Transverse colon (tissue), 4 donors: ENCODE data around the gene GNPTAB. TPM values are rescaled to one million over a fixed set of nuclear protein-coding genes. Genes with fewer than 3 reads are reported as not detected.

Experiments
- DNase-seq: peaks from one replicate; pipeline ENCODE4 v3.0.0-alpha.2; 2019
- H3K27ac ChIP-seq, 4 donors: fragments of 200-600 bp; sonication (generic); 2 replicates each; pipeline ENCODE4 v1.5.1; 2016 to 2018; ENCODE audit warnings: inconsistent platforms in 4 of 4
- H3K27me3 ChIP-seq: fragments of 200-600 bp; sonication (generic); 2 replicates; pipeline ENCODE4 v1.5.1; 2017; ENCODE audit warnings: inconsistent platforms
- H3K36me3 ChIP-seq, 4 donors: fragments of 200-600 bp; sonication (generic); 2 replicates each; pipeline ENCODE4 v1.5.1; 2017 to 2019; ENCODE audit warnings: inconsistent platforms in 4 of 4
- H3K4me1 ChIP-seq, 4 donors: fragments of 200-600 bp; sonication (generic); 2 replicates each; pipeline ENCODE4 v1.5.1; 2017 to 2020; ENCODE audit warnings: inconsistent platforms in 4 of 4
- H3K4me3 ChIP-seq, 4 donors: fragments of 200-600 bp; sonication (generic); 1 replicate in 1 of 4; 2 replicates in 3 of 4; pipeline versions ENCODE4 v1.5.1 to v1.6.1; 2017 to 2019; ENCODE audit warnings: inconsistent platforms in 4 of 4
- H3K9me3 ChIP-seq, 2 donors: fragments of 200-600 bp; sonication (generic); 2 replicates each; pipeline ENCODE4 v1.5.1; 2017 to 2019; ENCODE audit warnings: inconsistent platforms in 2 of 2
- EP300 ChIP-seq: sonication (generic); formaldehyde crosslinking; IDR thresholded peaks from one replicate; pipeline ENCODE4 v1.6.1; 2017; ENCODE audit warnings: antibody characterized with exemption, low read depth
- POLR2A ChIP-seq: fragments of 450-650 bp; IDR thresholded peaks from one replicate; pipeline ENCODE4 v1.6.1; 2016; ENCODE audit warnings: antibody characterized with exemption, mild to moderate bottlenecking, moderate library complexity
- POLR2AphosphoS5 ChIP-seq, 3 donors: sonication (generic); formaldehyde crosslinking; IDR thresholded peaks; one replicate each; pipeline ENCODE4 v1.6.1; 2016; ENCODE audit warnings: antibody characterized with exemption in 3 of 3
- WGBS, 2 donors: methylation state at CpG; one replicate each; pipeline ENCODE4 v1.1.5; 2018; ENCODE audit warnings: low coverage in 1 of 2; 5-methylcytosine and 5-hydroxymethylcytosine counted together
- in situ Hi-C, 4 donors: fragments of 200-750 bp; cut with MboI; loops; one replicate each; pipeline versions ENCODE4 v1.15.0 to v1.15.1; 2017; ENCODE audit warnings: low sequenced_read_pairs in 3 of 4, low pct_ligation_motif_present in 1 of 4, low pct_unique_long_range_greater_than_20kb in 1 of 4
- intact Hi-C: fragments of 100-400 bp; cut with DNase I; formaldehyde crosslinking; loops from one replicate; pipeline ENCODE4 v1.15.1; 2023; ENCODE audit warnings: low total_unique reads
- total RNA-seq, 4 donors: library from RNA; depleted of rRNA; stranded (reverse); fragments of >200 nt; gene quantifications; one replicate each; pipeline ENCODE4 v1.1.0, GENCODE V29; 2016
- TF ChIP-seq, protein P1 (sequence below), 5 experiments: fragments of 200-600 bp in 3 of 5; fragments of 450-650 bp in 2 of 5; sonication (generic) in 3 of 5; IDR thresholded peaks; 1 replicate in 2 of 5; 2 replicates in 3 of 5; pipeline ENCODE4 v1.5.1; 2016 to 2017; ENCODE audit warnings: antibody characterized with exemption in 5 of 5, inconsistent platforms in 3 of 5, mild to moderate bottlenecking in 2 of 5, moderate library complexity in 1 of 5

The GNPTAB gene
- total RNA-seq, 4 donors from 2014 or later: 24.1 to 83.0 (median 64.5) TPM

DNA sequence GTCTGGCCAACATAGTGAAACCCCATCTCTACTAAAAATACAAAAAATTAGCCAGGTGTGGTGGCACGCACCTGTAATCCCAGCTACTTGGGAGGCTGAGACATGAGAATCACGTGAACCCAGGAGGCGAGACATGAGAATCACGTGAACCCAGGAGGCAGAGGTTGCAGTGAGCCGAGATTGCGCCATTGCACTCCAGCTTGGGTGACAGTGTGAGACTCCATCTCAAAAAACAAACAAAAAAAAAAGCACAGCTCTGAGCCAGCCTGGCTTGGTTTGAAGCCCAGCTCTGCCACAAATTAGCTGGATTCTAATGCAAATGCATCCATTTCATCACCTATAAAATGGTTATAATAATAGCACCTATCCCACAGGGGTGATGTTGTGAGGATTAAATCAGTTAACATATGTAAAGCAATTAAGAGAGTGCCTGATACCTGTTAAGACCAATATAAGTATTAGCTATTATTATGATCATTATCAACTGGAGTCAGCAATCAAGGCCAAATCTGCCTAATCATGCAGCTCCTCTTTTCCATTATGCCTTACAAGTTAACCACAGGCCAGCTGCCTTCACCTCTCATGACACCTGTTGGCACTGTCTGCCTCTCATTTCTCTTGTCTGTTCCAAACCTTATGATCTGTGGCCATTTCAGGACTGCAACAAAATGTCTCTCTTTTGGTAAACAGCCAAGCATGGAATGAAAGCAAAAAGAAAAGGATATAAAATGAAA is 2.1 kb downstream of the GNPTAB start:
- no peaks in the 10 kb centered on the region for H3K36me3 ChIP-seq
- intact Hi-C loops (loop anchor here (5.0 kb wide), 1 partner anchor 36 kb away; no protein-coding TSS in a partner anchor), in situ Hi-C loops (loop anchor here in 3 of 4 donors (25.0 kb wide), 1 partner anchor 416 kb away; the partner anchor contains the start of gene ARL1 (in 3 of the 3))
- no peaks in the 10 kb centered on the region for H3K9me3 ChIP-seq
- WGBS, 2 donors: 90% methylated on average over 6 of the region's 6 CpGs; no CpG with 5 or more reads in 1 of the 2 donors
- peaks cover 4 to 55% (median 21%) of the 10 kb centered on the region in 4 donors for H3K4me1 ChIP-seq
- TF ChIP-seq POLR2AphosphoS5 (IDR thresholded peaks at IDR 0.05): no peak
- TF ChIP-seq, protein P1, sequence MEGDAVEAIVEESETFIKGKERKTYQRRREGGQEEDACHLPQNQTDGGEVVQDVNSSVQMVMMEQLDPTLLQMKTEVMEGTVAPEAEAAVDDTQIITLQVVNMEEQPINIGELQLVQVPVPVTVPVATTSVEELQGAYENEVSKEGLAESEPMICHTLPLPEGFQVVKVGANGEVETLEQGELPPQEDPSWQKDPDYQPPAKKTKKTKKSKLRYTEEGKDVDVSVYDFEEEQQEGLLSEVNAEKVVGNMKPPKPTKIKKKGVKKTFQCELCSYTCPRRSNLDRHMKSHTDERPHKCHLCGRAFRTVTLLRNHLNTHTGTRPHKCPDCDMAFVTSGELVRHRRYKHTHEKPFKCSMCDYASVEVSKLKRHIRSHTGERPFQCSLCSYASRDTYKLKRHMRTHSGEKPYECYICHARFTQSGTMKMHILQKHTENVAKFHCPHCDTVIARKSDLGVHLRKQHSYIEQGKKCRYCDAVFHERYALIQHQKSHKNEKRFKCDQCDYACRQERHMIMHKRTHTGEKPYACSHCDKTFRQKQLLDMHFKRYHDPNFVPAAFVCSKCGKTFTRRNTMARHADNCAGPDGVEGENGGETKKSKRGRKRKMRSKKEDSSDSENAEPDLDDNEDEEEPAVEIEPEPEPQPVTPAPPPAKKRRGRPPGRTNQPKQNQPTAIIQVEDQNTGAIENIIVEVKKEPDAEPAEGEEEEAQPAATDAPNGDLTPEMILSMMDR (IDR thresholded peaks at IDR 0.05): no peak
- TF ChIP-seq EP300: no peak
- TF ChIP-seq POLR2A: no peak
- H3K27ac ChIP-seq: peak overlapping the region; percentile 90 to 92 (median 92)
- H3K27me3 ChIP-seq: no peaks in the 10 kb centered on the region
- no peak for DNase-seq
- H3K4me3 ChIP-seq: peak overlapping the region in 1 of 4 donors; percentile 76

DNA sequence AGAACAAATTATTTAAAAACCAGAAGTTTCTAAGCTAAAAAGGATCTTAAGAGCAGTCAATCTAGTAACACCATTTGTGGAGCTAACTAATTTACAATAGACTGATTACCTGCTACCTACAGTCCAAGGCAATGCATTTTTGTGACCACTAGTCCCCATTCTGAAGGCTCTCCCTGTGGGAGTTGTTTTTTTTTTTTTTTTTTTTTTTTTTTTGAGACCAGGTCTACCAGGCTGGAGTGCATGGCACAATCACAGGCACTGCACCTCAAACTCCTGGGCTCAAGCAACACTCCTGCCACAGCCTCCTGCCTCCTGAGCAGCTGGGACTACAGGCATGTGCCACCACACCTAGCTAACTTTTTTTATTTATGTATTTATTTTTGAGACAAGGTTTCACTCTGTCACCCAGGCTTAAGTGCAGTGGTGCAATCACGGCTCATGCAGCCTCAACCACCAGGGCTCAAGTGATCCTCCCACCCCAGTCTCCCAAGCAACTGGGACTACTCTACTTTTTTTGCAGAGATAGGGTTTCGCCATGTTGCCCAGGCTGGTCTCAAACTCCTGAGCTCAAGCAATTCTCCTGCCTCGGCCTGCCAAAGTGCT is 3.9 kb downstream of the GNPTAB start:
- Histone ChIP-seq H3K27ac (peak overlapping the region in 2 of 4 donors; percentile 11 to 14), H3K4me3 (no peak overlapping the region), H3K36me3 (no peaks in the 10 kb centered on the region), H3K4me1 (peaks cover 4 to 62% (median 21%) of the 10 kb centered on the region in 4 donors), H3K9me3 (no peaks in the 10 kb centered on the region), H3K27me3 (no peaks in the 10 kb centered on the region)
- in situ Hi-C loops (loop anchor here in 3 of 4 donors (25.0 kb wide), 1 partner anchor 415 kb away; the partner anchor contains the start of gene ARL1 (in 3 of the 3)), intact Hi-C loops (loop anchor here (5.0 kb wide), 1 partner anchor 35 kb away; no protein-coding TSS in a partner anchor)
- TF ChIP-seq, protein P1 (IDR thresholded peaks at IDR 0.05): no peak
- no peak for TF ChIP-seq EP300
- TF ChIP-seq POLR2A: no peak
- TF ChIP-seq POLR2AphosphoS5 (IDR thresholded peaks at IDR 0.05): no peak
- WGBS, 2 donors: 62 to 82% methylated on average over 2 to 3 of the region's 3 CpGs
- DNase-seq: no peak

- Histone ChIP-seq H3K36me3 (no peaks in the 10 kb centered on the region), H3K27ac (no peak overlapping the region), H3K27me3 (no peaks in the 10 kb centered on the region), H3K9me3 (no peaks in the 10 kb centered on the region), H3K4me1 (peaks cover 0 to 55% (median 14%) of the 10 kb centered on the region in 4 donors), H3K4me3 (no peak overlapping the region)
- in situ Hi-C loops: loop anchor here in 3 of 4 donors (25.0 kb wide), 1 partner anchor 413 kb away; the partner anchor contains the start of gene ARL1 (in 3 of the 3)
- WGBS, 2 donors: 55 to 68% methylated on average over 2 of the region's 2 CpGs
- no peak for DNase-seq
- TF ChIP-seq POLR2AphosphoS5 (IDR thresholded peaks at IDR 0.05) (no peak), EP300 (no peak)
- intact Hi-C loops: loop anchor here (5.0 kb wide), 1 partner anchor 33 kb away; no protein-coding TSS in a partner anchor
Observed at GRCh38 chr12:101824831-101825230, 5.9 kb downstream of the GNPTAB start.

DNA sequence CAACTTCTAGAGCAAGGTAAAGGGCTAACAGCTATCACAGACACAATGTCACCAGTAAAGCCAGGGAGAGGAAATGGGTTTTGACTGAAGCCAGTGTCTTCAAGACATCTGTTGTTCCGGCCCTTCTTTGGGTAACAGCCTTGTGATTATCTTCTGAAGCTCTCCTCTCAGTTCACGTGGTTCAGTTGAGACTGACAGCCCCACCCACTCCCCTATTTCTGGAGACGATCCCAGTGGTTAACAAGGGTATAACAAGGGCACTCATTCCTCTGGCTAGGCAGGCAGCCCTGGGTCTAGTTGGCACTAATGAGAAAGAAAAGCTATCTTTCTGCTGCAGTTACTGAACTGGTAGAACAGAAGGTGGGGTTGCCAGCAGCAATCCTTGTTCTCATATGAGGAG is 6.9 kb downstream of the GNPTAB start:
- 5% methylated on average over 3 of the region's 3 CpGs; no CpG with 5 or more reads in 1 of the 2 donors for WGBS, 2 donors
- peaks cover 0 to 47% (median 11%) of the 10 kb centered on the region in 4 donors for H3K4me1 ChIP-seq
- in situ Hi-C loops: no loop called here
- intact Hi-C loops: no loop called here
- peak; percentile 50 for DNase-seq
- no peak for TF ChIP-seq POLR2AphosphoS5 (IDR thresholded peaks at IDR 0.05)
- TF ChIP-seq EP300: no peak
- no peak for TF ChIP-seq POLR2A
- TF ChIP-seq, protein P1 (IDR thresholded peaks at IDR 0.05): peak in 4 of 5 experiments; percentile 26 to 49 (median 38)
- no peak overlapping the region for H3K4me3 ChIP-seq
- H3K36me3 ChIP-seq: no peaks in the 10 kb centered on the region
- no peaks in the 10 kb centered on the region for H3K27me3 ChIP-seq
- H3K9me3 ChIP-seq: no peaks in the 10 kb centered on the region
- H3K27ac ChIP-seq: peak overlapping the region in 3 of 4 donors; percentile 20 to 43 (median 20)
